GM12892 (cell line): ENCODE measurements around the gene STRIP2.

Source experiments
- POLR2A ChIP-seq: IDR thresholded peaks from 2 replicates; pipeline ENCODE4 v1.6.1; 2011; ENCODE audit warnings: low read depth, low read length, control low read depth
- POLR2AphosphoS5 ChIP-seq: IDR thresholded peaks from 2 replicates; pipeline ENCODE4 v1.6.1; 2011; ENCODE audit warnings: low read depth, low read length, control low read depth

GRCh38 chr7:129503725-129504124, 69.5 kb downstream of the STRIP2 start:
- TF ChIP-seq POLR2A (no peak), POLR2AphosphoS5 (no peak)
